ENCODE results near the gene APLP2. TPM values are rescaled to one million over a fixed set of nuclear protein-coding genes. Genes with fewer than 3 reads are reported as not detected.

APLP2 gene
- total and polyA plus RNA-seq, 3 donors from 2014 or later, result 105 to 159 (median 130) TPM

GRCh38 chr11:130179396-130180306, 110.0 kb downstream of the APLP2 start:
- H3K27me3 ChIP-seq, result no peaks in the 10 kb centered on the region
- intact Hi-C loops (cut with DNase I; ENCODE audit: low total_unique reads), result no loop called here
- 84 to 93% methylated on average over 13 to 21 of the region's 21 CpGs for WGBS, 2 donors
- H3K4me1 ChIP-seq, result peaks cover 17% of the 10 kb centered on the region
- H3K36me3 ChIP-seq (ENCODE audit: low read depth, missing control alignments), result no peaks in the 10 kb centered on the region
- TF ChIP-seq POLR2A (IDR thresholded peaks at IDR 0.05) (no peak), CTCF (IDR thresholded peaks at IDR 0.05) (no peak)
- DNase-seq, result no peak
- H3K4me3 ChIP-seq, result no peak overlapping the region
- no peaks in the 10 kb centered on the region for H3K9me3 ChIP-seq
- no peak overlapping the region for H3K27ac ChIP-seq

- DNase-seq, result no peak
- H3K27me3 ChIP-seq, result no peaks in the 10 kb centered on the region
- intact Hi-C loops (cut with DNase I; ENCODE audit: low total_unique reads), result no loop called here
- 75 to 77% methylated on average over 4 of the region's 4 CpGs for WGBS, 2 donors
- no peaks in the 10 kb centered on the region for H3K9me3 ChIP-seq
- no peak overlapping the region for H3K27ac ChIP-seq
- TF ChIP-seq POLR2A (IDR thresholded peaks at IDR 0.05) (no peak), CTCF (IDR thresholded peaks at IDR 0.05) (no peak)
- H3K36me3 ChIP-seq (ENCODE audit: low read depth, missing control alignments), result no peaks in the 10 kb centered on the region
- peaks cover 17% of the 10 kb centered on the region for H3K4me1 ChIP-seq
- no peak overlapping the region for H3K4me3 ChIP-seq
These were observed 110.8 kb downstream of the APLP2 start for GRCh38 chr11:130180491-130180890.

- intact Hi-C loops (cut with DNase I; ENCODE audit: low total_unique reads), result no loop called here
These were observed 111.2 kb downstream of the APLP2 start for GRCh38 chr11:130180896-130181294.

GRCh38 chr11:130181295-130182272, 111.9 kb downstream of the APLP2 start:
- no peaks in the 10 kb centered on the region for H3K36me3 ChIP-seq (ENCODE audit: low read depth, missing control alignments)
- no peak for DNase-seq
- 65 to 66% methylated on average over 11 of the region's 11 CpGs for WGBS, 2 donors
- TF ChIP-seq POLR2A (IDR thresholded peaks at IDR 0.05) (no peak), CTCF (IDR thresholded peaks at IDR 0.05) (no peak)
- H3K9me3 ChIP-seq, result no peaks in the 10 kb centered on the region
- no peaks in the 10 kb centered on the region for H3K27me3 ChIP-seq
- H3K4me1 ChIP-seq, result peaks cover 17% of the 10 kb centered on the region
- intact Hi-C loops (cut with DNase I; ENCODE audit: low total_unique reads), result no loop called here
- no peak overlapping the region for H3K4me3 ChIP-seq
- no peak overlapping the region for H3K27ac ChIP-seq

More at GRCh38 chr11:130180896-130181294, 111.2 kb downstream of the APLP2 start:
- Histone ChIP-seq H3K27ac (no peak overlapping the region), H3K27me3 (no peaks in the 10 kb centered on the region), H3K9me3 (no peaks in the 10 kb centered on the region), H3K36me3 (ENCODE audit: low read depth, missing control alignments) (no peaks in the 10 kb centered on the region), H3K4me3 (no peak overlapping the region), H3K4me1 (peaks cover 17% of the 10 kb centered on the region)
- TF ChIP-seq POLR2A (IDR thresholded peaks at IDR 0.05) (no peak), CTCF (IDR thresholded peaks at IDR 0.05) (no peak)
- 74 to 90% methylated on average over 7 to 8 of the region's 8 CpGs for WGBS, 2 donors
- no peak for DNase-seq

All from testis (tissue), 3 donors.